ENCODE results near the gene RGS7. TPM values are rescaled to one million over a fixed set of nuclear protein-coding genes. Genes with fewer than 3 reads are reported as not detected.

Gene RGS7
- total and polyA plus RNA-seq, 2 of the 8 experiments (the other 6 are each of a cell fraction or from before 2014, with no cell fraction given): 1.6 to 3.0 TPM

DNA sequence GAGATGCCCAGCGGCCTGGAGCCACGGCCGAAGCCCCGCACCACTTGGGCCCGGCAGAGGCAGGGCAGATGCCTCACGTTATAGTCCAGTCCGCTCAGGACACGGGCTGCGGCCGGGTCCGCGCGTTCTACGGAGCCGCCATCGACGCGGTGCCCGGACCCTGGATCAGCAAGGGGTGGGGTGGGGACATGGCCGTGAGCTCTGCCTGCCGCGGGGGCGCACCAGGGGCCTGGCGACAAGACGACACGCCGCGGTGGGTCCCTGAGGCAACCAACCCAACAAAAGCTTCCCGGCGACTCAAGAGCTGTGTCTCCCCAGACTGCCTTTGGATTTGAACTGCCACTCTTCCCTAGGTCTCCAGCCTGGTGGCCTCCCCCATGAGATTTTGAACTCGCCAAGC, 533.6 kb downstream of the RGS7 start:
- Histone ChIP-seq H3K79me1 (ENCODE audit: low read depth, low read length) (no peaks in the 10 kb centered on the region), H3K9ac (replicated peaks in 1 of 4; ENCODE audit: extremely low read depth in 1 of 4, low read depth in 3 of 4, low read length in 3 of 4) (no peak overlapping the region), H2BK15ac (ENCODE audit: low read length) (no peak overlapping the region), H3K9me3 (ENCODE audit: insufficient read depth in 2 of 2, low read depth in 1 of 2, low read length in 1 of 2) (no peaks in the 10 kb centered on the region), H3K23me2 (ENCODE audit: low read depth, low read length) (no peaks in the 10 kb centered on the region), H4K91ac (replicated peaks; ENCODE audit: insufficient read length, low read length) (no peak overlapping the region), H3K56ac (replicated peaks; ENCODE audit: insufficient read length, low read depth, low read length) (no peak overlapping the region), H2BK5ac (ENCODE audit: low read depth, low read length) (no peak overlapping the region), H3K27ac (ENCODE audit: low read depth, low read length) (no peak overlapping the region), H3K4me1 (replicated peaks in 1 of 4; ENCODE audit: control insufficient read depth in 3 of 4, insufficient read depth in 4 of 4, low read length in 3 of 4) (no peaks in the 10 kb centered on the region), H3K36me3 (ENCODE audit: control insufficient read depth in 2 of 4, insufficient read depth in 4 of 4, low read length in 3 of 4) (no peaks in the 10 kb centered on the region), H3K79me2 (ENCODE audit: control insufficient read depth in 1 of 2, insufficient read depth in 2 of 2, low read length in 2 of 2) (no peaks in the 10 kb centered on the region), H3K14ac (ENCODE audit: insufficient read length) (no peak overlapping the region), H3K27me3 (replicated peaks in 1 of 4; ENCODE audit: control insufficient read depth in 3 of 4, extremely low read depth in 1 of 4, insufficient read depth in 3 of 4, low read length in 3 of 4) (no peaks in the 10 kb centered on the region), H3K4me2 (ENCODE audit: insufficient read depth in 1 of 2, low read depth in 2 of 2, low read length in 2 of 2) (no peak overlapping the region), H2BK20ac (ENCODE audit: low read length) (no peak overlapping the region), H4K20me1 (replicated peaks in 1 of 2; ENCODE audit: control insufficient read depth in 1 of 2, insufficient read depth in 2 of 2, low read length in 2 of 2) (no peaks in the 10 kb centered on the region), H3K4me3 (ENCODE audit: extremely low read depth in 1 of 4, insufficient read depth in 2 of 4, low read depth in 3 of 4, low read length in 4 of 4) (no peak overlapping the region), H3K4ac (replicated peaks; ENCODE audit: insufficient read length, low read depth, low read length) (no peak overlapping the region), H2AK5ac (ENCODE audit: low read depth, low read length) (no peak overlapping the region), H3K18ac (ENCODE audit: extremely low read depth, low read length) (no peak overlapping the region), H4K5ac (ENCODE audit: insufficient read length, low read depth, low read length) (no peak overlapping the region), H4K8ac (ENCODE audit: extremely low read depth, insufficient read depth, low read length) (no peak overlapping the region), H2BK12ac (ENCODE audit: low read depth, low read length) (no peak overlapping the region), H2AFZ (ENCODE audit: low read length) (no peak overlapping the region), H3K23ac (ENCODE audit: insufficient read length) (no peak overlapping the region), H2BK120ac (replicated peaks; ENCODE audit: low read depth, low read length) (no peak overlapping the region)
- ChIA-PET CTCF (ENCODE audit: partially characterized antibody) (interaction anchor here (0.9 to 1.6 kb wide), 6 partner anchors 9 to 91 kb away, joined by 3 to 6 read pairs (median 4); no protein-coding TSS in a partner anchor), POLR2A (ENCODE audit: partially characterized antibody) (no interaction called here)
- WGBS, 2 experiments (ENCODE audit: extremely low coverage in 1 of 2, insufficient coverage in 1 of 2, insufficient read length in 1 of 2, insufficient replicate concordance in 2 of 2, low coverage in 1 of 2, low lambda C conversion rate in 2 of 2, missing lambda C conversion rate in 1 of 2): 98% methylated on average over 31 of the region's 31 CpGs; no CpG with 5 or more reads in 1 of the 2 experiments
- DNase-seq (ENCODE audit: low read depth in 1 of 2, low spot score in 2 of 2) (no peak), FAIRE-seq (no peak)
- TF ChIP-seq USF2 (IDR thresholded peaks at IDR 0.05; ENCODE audit: low read length) (no peak), NRF1 (IDR thresholded peaks at IDR 0.05; ENCODE audit: low read depth, low read length) (no peak), CHD1 (IDR thresholded peaks at IDR 0.05; ENCODE audit: low read depth, low read length) (no peak), SAP30 (IDR thresholded peaks at IDR 0.05; ENCODE audit: insufficient read depth, insufficient replicate concordance, low read length) (no peak), RBBP5 (IDR thresholded peaks at IDR 0.05; ENCODE audit: borderline replicate concordance, low read depth, low read length) (no peak), JUND (IDR thresholded peaks at IDR 0.05; ENCODE audit: low read length) (no peak), RNF2 (IDR thresholded peaks at IDR 0.05; ENCODE audit: borderline replicate concordance, low read depth, low read length, missing control alignments, poor library complexity, severe bottlenecking) (no peak), JUN (IDR thresholded peaks at IDR 0.05; ENCODE audit: low read depth, low read length) (no peak), GABPA (IDR thresholded peaks at IDR 0.05; ENCODE audit: borderline replicate concordance, insufficient read depth, low read length) (no peak), SUZ12 (IDR thresholded peaks at IDR 0.05; ENCODE audit: low read length) (no peak)
- TF ChIP-seq, protein P1, sequence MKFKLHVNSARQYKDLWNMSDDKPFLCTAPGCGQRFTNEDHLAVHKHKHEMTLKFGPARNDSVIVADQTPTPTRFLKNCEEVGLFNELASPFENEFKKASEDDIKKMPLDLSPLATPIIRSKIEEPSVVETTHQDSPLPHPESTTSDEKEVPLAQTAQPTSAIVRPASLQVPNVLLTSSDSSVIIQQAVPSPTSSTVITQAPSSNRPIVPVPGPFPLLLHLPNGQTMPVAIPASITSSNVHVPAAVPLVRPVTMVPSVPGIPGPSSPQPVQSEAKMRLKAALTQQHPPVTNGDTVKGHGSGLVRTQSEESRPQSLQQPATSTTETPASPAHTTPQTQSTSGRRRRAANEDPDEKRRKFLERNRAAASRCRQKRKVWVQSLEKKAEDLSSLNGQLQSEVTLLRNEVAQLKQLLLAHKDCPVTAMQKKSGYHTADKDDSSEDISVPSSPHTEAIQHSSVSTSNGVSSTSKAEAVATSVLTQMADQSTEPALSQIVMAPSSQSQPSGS (IDR thresholded peaks at IDR 0.05; ENCODE audit: low read length): no peak
